NT2/D1 (cell line): Measurements from ENCODE around the gene CCDC38.

ENCODE experiments used
- DNase-seq: peaks from one replicate; pipeline ENCODE4 v3.0.0-alpha.2; 2011; ENCODE audit warnings: low read depth, low spot score
- H3K27me3 ChIP-seq: 2 replicates; pipeline ENCODE4 v1.6.0; 2011; ENCODE audit warnings: mild to moderate bottlenecking; ENCODE audit not compliant: insufficient read length, insufficient read depth
- H3K36me3 ChIP-seq: 2 replicates; pipeline ENCODE4 v1.6.1; 2011; ENCODE audit warnings: mild to moderate bottlenecking, low read length, mixed read lengths; ENCODE audit not compliant: insufficient read depth, insufficient read length
- H3K4me1 ChIP-seq: 2 replicates; pipeline ENCODE4 v1.5.1; 2011; ENCODE audit not compliant: insufficient read depth, insufficient read length
- H3K4me3 ChIP-seq: 2 replicates; pipeline ENCODE4 v1.5.1; 2011; ENCODE audit warnings: low read depth; ENCODE audit not compliant: insufficient read length
- H3K9ac ChIP-seq: 2 replicates; pipeline ENCODE4 v1.6.0; 2011; ENCODE audit warnings: low read depth; ENCODE audit not compliant: insufficient read length
- H3K9me3 ChIP-seq: 2 replicates; pipeline ENCODE4 v1.5.1; 2011; ENCODE audit warnings: mild to moderate bottlenecking, low read length; ENCODE audit not compliant: insufficient read depth
- SUZ12 ChIP-seq: IDR thresholded peaks from 2 replicates; pipeline ENCODE4 v1.6.1; 2011; ENCODE audit not compliant: insufficient read length, insufficient read depth; ENCODE audit errors: extremely low read depth
- YY1 ChIP-seq: IDR thresholded peaks from 2 replicates; pipeline ENCODE4 v1.6.1; 2011; ENCODE audit not compliant: insufficient read length, insufficient read depth
- ZNF274 ChIP-seq: IDR thresholded peaks from 2 replicates; pipeline ENCODE4 v1.6.1; 2011; ENCODE audit warnings: mild to moderate bottlenecking, low read depth, low read length

The CCDC38 gene

DNA sequence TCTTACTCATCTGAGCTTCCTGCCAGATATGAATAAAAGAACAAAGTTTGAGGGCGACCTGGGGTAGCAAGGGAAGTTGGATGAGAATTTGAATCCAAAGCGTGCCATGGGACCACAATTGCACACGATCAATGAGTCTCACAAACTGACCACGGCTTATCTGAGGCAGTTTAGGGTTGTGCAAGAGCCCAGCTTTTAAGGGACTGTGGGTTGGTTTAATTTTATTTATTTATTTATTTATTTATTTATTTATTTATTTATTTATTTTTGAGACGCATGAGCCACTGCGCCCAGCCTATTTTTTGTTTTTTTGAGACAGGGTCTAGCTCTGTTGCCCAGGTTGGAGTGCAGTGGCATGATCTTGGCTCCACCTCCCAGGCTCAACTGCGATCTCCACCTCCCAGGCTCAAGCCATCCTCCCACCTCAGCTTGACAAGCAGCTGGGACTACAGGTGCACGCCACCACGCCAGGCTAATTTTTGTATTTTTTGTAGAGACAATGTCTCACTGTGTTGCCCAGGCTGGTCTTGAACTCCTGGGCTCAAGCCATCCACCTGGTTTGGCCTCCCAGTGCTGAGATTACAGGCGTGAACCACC lies 1.8 kb upstream of the CCDC38 start:
- H3K4me3 ChIP-seq: no peak overlapping the region

GRCh38 chr12:95943330-95943842 lies 972 bp upstream of the CCDC38 start, which contains the start of gene AMDHD1:
Gene AMDHD1, plus strand, starts transcription at chr12:95943331. Its CDS starts 68 bp downstream, at chr12:95943399.
- no peaks in the 10 kb centered on the region for H3K36me3 ChIP-seq
- H3K4me3 ChIP-seq: peak within 1 kb of the TSS; percentile 83
- peaks cover 14% of the 10 kb centered on the region for H3K27me3 ChIP-seq
- DNase-seq: peak; percentile 56
- TF ChIP-seq ZNF274 (no peak), SUZ12 (no peak), YY1 (no peak)
- H3K4me1 ChIP-seq: no peaks in the 10 kb centered on the region
- H3K9ac ChIP-seq: peak within 1 kb of the TSS; percentile 92
- H3K9me3 ChIP-seq: no peaks in the 10 kb centered on the region

More for the DNA sequence above, 1.8 kb upstream of the CCDC38 start:
- no peaks in the 10 kb centered on the region for H3K36me3 ChIP-seq
- H3K9ac ChIP-seq: no peak overlapping the region
- H3K27me3 ChIP-seq: peaks cover 14% of the 10 kb centered on the region
- H3K4me1 ChIP-seq: no peaks in the 10 kb centered on the region
- no peak for TF ChIP-seq ZNF274
- no peak for TF ChIP-seq YY1
- TF ChIP-seq SUZ12: no peak
- H3K9me3 ChIP-seq: no peaks in the 10 kb centered on the region
- DNase-seq: no peak

DNA sequence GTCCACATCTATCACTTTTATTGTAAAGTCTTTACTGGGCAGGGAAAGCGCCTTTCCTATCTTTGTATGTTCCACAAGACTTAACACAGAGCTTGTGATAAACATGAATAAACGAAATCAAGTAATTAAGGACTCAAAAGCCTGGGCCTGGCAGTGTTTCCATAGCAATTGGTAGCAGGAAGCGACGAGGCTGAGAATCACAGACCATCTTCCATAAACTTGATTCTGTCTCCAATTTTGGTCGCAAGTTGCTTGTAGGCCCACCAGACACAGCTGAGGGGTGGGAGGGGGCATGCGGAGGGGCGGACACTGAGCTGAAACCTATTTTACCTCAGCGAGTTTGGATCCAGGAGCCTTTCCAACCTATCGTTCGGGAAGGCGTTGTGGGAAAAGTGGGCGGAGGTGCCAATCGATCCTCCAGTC lies 302 bp downstream of the CCDC38 start:
- Histone ChIP-seq H3K9ac (peak overlapping the region; percentile 91), H3K4me1 (no peaks in the 10 kb centered on the region), H3K36me3 (no peaks in the 10 kb centered on the region), H3K4me3 (peak overlapping the region; percentile 83), H3K9me3 (no peaks in the 10 kb centered on the region), H3K27me3 (peaks cover 14% of the 10 kb centered on the region)
- no peak for DNase-seq
- TF ChIP-seq ZNF274 (no peak), YY1 (no peak), SUZ12 (no peak)

DNA sequence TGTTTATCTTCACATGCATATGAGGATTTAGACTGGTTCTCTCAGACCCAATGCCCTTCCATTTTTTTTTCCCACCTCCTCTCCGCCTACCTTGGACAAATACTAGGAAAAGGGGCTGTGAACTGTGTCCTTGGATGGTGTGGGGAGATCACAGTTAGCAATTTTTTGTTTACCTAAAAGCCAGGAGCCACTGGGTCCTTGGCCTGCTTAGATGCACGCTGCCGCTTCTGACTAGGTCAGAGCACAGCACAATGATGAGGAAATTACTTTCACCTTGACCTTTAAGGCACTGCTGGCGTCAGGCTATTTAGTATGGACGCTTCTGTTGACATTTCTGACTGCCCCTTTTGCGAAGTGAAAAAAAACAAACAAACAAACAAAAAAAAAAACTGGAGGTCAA lies 1.9 kb downstream of the CCDC38 start:
- H3K4me3 ChIP-seq: no peak overlapping the region
- no peaks in the 10 kb centered on the region for H3K9me3 ChIP-seq
- peaks cover 14% of the 10 kb centered on the region for H3K27me3 ChIP-seq
- no peak for TF ChIP-seq SUZ12
- no peak for TF ChIP-seq ZNF274
- no peak for TF ChIP-seq YY1
- H3K36me3 ChIP-seq: no peaks in the 10 kb centered on the region
- H3K4me1 ChIP-seq: no peaks in the 10 kb centered on the region
- no peak for DNase-seq
- no peak overlapping the region for H3K9ac ChIP-seq

DNA sequence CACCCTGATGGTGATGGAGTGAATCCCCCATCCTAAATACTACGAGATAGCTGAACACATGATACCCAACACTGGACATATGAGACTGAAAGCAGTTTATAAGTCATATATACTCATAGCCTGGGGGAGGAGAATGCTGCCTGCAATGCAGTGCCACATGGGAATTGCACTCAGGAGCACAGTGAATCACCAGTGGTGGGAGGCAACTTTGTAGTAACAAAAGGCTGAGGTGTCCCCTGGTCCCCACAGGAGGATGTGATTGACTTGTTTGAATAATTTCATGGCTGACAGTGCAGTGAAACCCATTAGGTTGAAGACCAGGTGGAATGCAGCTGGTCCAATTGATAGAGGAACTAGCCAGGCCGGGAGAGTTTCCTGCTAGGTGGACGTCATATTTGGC lies 20.2 kb downstream of the CCDC38 start:
- H3K36me3 ChIP-seq: no peaks in the 10 kb centered on the region
- no peak overlapping the region for H3K9ac ChIP-seq
- H3K4me3 ChIP-seq: no peak overlapping the region
- H3K9me3 ChIP-seq: no peaks in the 10 kb centered on the region
- no peak for DNase-seq
- no peaks in the 10 kb centered on the region for H3K27me3 ChIP-seq
- H3K4me1 ChIP-seq: no peaks in the 10 kb centered on the region
- TF ChIP-seq YY1 (no peak), ZNF274 (no peak), SUZ12 (no peak)

DNA sequence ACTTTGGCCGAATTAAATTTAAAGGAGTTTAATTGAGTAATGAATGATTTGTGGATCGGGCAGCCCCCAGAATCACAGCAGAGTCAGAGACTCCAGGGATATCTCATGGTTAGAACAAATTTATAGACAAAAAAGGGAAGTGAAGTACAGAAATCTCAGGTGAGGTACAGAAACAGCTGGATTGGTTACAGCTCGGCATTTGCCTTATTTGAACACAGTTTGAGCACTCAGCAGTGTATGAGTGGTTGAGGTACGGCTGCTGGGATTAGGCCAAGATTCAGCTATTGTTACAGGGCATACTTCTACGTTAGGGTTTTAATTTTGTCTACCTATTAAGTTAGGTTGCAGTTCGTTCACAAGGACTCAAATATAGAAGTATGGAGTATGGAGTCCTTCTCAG lies 23.3 kb downstream of the CCDC38 start:
- no peak overlapping the region for H3K4me3 ChIP-seq
- no peaks in the 10 kb centered on the region for H3K36me3 ChIP-seq

GRCh38 chr12:95918194-95918993 lies 24.0 kb downstream of the CCDC38 start:
- Histone ChIP-seq H3K4me1 (no peaks in the 10 kb centered on the region), H3K9me3 (no peaks in the 10 kb centered on the region), H3K36me3 (no peaks in the 10 kb centered on the region), H3K4me3 (no peak overlapping the region), H3K9ac (no peak overlapping the region), H3K27me3 (no peaks in the 10 kb centered on the region)
- DNase-seq: peak; percentile 28
- TF ChIP-seq ZNF274 (no peak), YY1 (no peak), SUZ12 (no peak)

More for the DNA sequence above, 23.3 kb downstream of the CCDC38 start:
- Histone ChIP-seq H3K9ac (no peak overlapping the region), H3K27me3 (no peaks in the 10 kb centered on the region), H3K4me1 (no peaks in the 10 kb centered on the region), H3K9me3 (no peaks in the 10 kb centered on the region)
- TF ChIP-seq SUZ12 (no peak), ZNF274 (no peak), YY1 (no peak)
- DNase-seq: no peak
